Measurements from ENCODE around the gene RAB11FIP3. TPM values are rescaled to one million over a fixed set of nuclear protein-coding genes. Genes with fewer than 3 reads are reported as not detected.
"Not testable (repeated sequence)": the region's sequence is repeated elsewhere in the genome, so short reads cannot be mapped to it uniquely, and the experiment has no call there.

The RAB11FIP3 gene
- polyA plus RNA-seq, 1 of the 3 experiments (the other 2 are of a cell fraction): 24.8 TPM

DNA sequence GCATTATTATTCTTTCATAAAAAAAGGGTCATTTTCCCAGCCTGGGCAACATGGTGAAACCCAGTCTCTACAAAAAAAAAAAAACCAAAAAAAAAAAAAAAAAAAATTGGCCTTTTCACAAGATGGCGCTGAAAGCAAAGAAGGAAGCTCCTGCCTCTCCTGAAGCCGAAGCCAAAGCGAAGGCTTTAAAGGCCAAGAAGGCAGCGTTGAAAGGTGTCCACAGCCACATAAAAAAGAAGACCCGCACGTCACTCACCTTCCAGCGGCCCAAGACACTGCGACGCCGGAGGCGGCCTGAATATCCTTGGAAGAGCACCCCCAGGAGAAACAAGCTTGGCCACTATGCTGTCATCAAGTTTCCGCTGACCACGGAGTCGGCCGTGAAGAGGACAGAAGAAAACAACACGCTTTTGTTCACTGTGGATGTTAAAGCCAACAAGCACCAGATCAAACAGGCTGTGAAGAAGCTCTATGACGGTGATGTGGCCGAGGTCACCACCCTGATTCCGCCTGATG is 38.8 kb upstream of the RAB11FIP3 start:
- H3K9ac ChIP-seq: no peak overlapping the region
- no peaks in the 10 kb centered on the region for H3K79me2 ChIP-seq (ENCODE audit: insufficient read depth)
- H3K27ac ChIP-seq (ENCODE audit: low read depth in 2 of 2, low read length in 1 of 2): no peak overlapping the region
- H3K36me3 ChIP-seq (replicated peaks in 1 of 2; ENCODE audit: control insufficient read depth in 1 of 2, insufficient read depth in 2 of 2, low read length in 1 of 2): no peaks in the 10 kb centered on the region
- H3K4me3 ChIP-seq (ENCODE audit: low read depth in 2 of 2, low read length in 1 of 2): no peak overlapping the region
- peak; percentile 45 for TF ChIP-seq RAD21 (IDR thresholded peaks at IDR 0.05; ENCODE audit: low read length)
- TF ChIP-seq, protein P1, sequence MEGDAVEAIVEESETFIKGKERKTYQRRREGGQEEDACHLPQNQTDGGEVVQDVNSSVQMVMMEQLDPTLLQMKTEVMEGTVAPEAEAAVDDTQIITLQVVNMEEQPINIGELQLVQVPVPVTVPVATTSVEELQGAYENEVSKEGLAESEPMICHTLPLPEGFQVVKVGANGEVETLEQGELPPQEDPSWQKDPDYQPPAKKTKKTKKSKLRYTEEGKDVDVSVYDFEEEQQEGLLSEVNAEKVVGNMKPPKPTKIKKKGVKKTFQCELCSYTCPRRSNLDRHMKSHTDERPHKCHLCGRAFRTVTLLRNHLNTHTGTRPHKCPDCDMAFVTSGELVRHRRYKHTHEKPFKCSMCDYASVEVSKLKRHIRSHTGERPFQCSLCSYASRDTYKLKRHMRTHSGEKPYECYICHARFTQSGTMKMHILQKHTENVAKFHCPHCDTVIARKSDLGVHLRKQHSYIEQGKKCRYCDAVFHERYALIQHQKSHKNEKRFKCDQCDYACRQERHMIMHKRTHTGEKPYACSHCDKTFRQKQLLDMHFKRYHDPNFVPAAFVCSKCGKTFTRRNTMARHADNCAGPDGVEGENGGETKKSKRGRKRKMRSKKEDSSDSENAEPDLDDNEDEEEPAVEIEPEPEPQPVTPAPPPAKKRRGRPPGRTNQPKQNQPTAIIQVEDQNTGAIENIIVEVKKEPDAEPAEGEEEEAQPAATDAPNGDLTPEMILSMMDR (IDR thresholded peaks at IDR 0.05): peak; percentile 35
- no peak for TF ChIP-seq TEAD4 (IDR thresholded peaks at IDR 0.05; ENCODE audit: borderline replicate concordance, insufficient read depth)
- TF ChIP-seq, protein P2, sequence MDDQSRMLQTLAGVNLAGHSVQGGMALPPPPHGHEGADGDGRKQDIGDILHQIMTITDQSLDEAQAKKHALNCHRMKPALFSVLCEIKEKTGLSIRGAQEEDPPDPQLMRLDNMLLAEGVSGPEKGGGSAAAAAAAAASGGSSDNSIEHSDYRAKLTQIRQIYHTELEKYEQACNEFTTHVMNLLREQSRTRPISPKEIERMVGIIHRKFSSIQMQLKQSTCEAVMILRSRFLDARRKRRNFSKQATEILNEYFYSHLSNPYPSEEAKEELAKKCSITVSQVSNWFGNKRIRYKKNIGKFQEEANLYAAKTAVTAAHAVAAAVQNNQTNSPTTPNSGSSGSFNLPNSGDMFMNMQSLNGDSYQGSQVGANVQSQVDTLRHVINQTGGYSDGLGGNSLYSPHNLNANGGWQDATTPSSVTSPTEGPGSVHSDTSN (IDR thresholded peaks at IDR 0.05): no peak
- no peaks in the 10 kb centered on the region for H3K27me3 ChIP-seq (ENCODE audit: insufficient read depth)
- H3K9me3 ChIP-seq: no peaks in the 10 kb centered on the region
- peaks cover 4% of the 10 kb centered on the region for H3F3A ChIP-seq (replicated peaks; ENCODE audit: insufficient read depth)
- no peak for DNase-seq
- CTCF ChIA-PET: interaction anchor here (0.6 to 1.9 kb wide), 6 partner anchors 11 to 269 kb away, joined by 3 to 5 read pairs (median 4); no protein-coding TSS in a partner anchor
- H3K9me2 ChIP-seq: no peaks in the 10 kb centered on the region
- peaks cover 0 to 5% of the 10 kb centered on the region in 2 experiments; a peak in 1 of 4 replicates for H3K4me1 ChIP-seq (ENCODE audit: control insufficient read depth in 1 of 2, insufficient read depth in 2 of 2, low read depth in 1 of 2, low read length in 1 of 2)
- no peak overlapping the region for H2AFZ ChIP-seq (ENCODE audit: low read depth)
- 94% methylated on average over 19 of the region's 19 CpGs for WGBS (ENCODE audit: low lambda C conversion rate)
- POLR2A ChIA-PET: no interaction called here
- H4K20me1 ChIP-seq (ENCODE audit: insufficient read depth): no peaks in the 10 kb centered on the region
- H3K4me2 ChIP-seq: no peak overlapping the region

DNA sequence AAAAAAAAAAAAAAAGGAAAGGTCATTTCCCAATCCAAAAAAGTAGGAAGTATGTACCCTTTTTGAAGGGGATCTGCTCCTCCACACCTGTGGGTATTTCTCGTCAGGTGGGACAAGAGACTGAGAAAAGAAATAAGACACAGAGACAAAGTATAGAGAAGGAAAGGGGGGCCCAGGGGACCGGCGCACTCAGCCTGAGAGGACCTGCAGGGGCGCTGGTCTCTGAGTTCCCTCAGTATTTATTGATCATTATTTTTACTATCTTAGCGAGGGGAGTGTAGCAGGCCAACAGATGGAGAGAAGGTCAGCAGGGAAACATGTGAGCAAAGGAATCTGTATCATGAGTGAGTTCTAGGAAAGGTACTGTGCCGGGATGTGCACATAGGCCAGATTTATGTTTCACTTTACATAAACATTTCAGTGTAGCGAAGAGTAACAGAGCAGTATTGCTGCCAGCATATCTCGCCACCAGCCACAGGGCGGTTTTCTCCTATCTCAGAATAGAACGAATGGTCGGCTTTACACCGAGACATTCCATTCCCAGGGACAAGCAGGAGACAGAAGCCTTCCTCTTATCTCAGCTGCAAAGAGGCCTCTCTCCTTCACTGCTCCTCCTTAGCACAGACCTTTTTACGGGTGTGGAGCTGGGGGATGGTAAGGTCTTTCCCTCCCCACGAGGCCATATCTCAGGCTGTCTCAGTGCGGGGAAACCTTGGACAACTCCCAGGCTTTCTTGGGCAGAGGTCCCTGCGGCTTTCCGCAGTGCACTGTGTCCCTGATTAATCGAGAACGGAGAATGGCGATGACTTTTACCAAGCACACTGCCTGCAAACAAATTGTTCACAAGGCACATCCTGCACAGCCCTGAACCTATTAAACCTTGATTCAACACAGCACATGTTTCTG is 37.4 kb upstream of the RAB11FIP3 start:
- DNase-seq; POLR2A ChIA-PET; H2AFZ ChIP-seq (ENCODE audit: low read depth); H3F3A ChIP-seq (replicated peaks; ENCODE audit: insufficient read depth); H3K27me3 ChIP-seq (ENCODE audit: insufficient read depth); H3K79me2 ChIP-seq (ENCODE audit: insufficient read depth); H3K36me3 ChIP-seq (replicated peaks in 1 of 2; ENCODE audit: control insufficient read depth in 1 of 2, insufficient read depth in 2 of 2, low read length in 1 of 2); H3K9me3 ChIP-seq; H3K27ac ChIP-seq (ENCODE audit: low read depth in 2 of 2, low read length in 1 of 2); H3K4me2 ChIP-seq; H3K9ac ChIP-seq; H3K4me3 ChIP-seq (ENCODE audit: low read depth in 2 of 2, low read length in 1 of 2); H3K4me1 ChIP-seq (ENCODE audit: control insufficient read depth in 1 of 2, insufficient read depth in 2 of 2, low read depth in 1 of 2, low read length in 1 of 2); H3K9me2 ChIP-seq; H4K20me1 ChIP-seq (ENCODE audit: insufficient read depth): not testable (repeated sequence)
- CTCF ChIA-PET: interaction anchor here (0.6 to 1.9 kb wide), 3 partner anchors 99 to 286 kb away, joined by 3 to 5 read pairs (median 4); no protein-coding TSS in a partner anchor
- WGBS (ENCODE audit: low lambda C conversion rate): 90% methylated on average over 20 of the region's 20 CpGs

DNA sequence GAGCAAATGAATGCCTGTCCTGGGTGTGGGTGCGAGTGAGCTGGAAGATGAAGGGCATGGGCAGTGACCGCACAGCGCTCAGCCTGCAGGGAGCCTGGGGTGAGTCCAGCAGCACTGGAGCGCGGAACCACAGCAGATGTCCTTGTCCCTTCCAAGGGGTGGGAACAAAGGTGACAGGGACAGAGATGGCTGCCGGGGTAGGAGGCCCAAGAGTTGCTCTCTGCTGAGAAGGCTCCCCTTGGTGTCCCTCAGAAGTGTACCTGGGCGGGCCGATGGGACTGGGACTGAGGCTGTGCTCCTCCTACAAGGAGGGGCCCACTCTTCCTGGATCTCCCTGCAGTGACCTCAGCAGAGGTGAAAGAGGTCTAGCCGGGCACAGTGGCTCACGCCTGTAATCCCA is 36.1 kb upstream of the RAB11FIP3 start:
- POLR2A ChIA-PET: no interaction called here
- no peaks in the 10 kb centered on the region for H3K36me3 ChIP-seq (replicated peaks in 1 of 2; ENCODE audit: control insufficient read depth in 1 of 2, insufficient read depth in 2 of 2, low read length in 1 of 2)

More for the DNA sequence above, 36.1 kb upstream of the RAB11FIP3 start:
- H3K9me2 ChIP-seq: no peaks in the 10 kb centered on the region
- H3K4me3 ChIP-seq (ENCODE audit: low read depth in 2 of 2, low read length in 1 of 2): no peak overlapping the region
- no peak for TF ChIP-seq GABPA (IDR thresholded peaks at IDR 0.05; ENCODE audit: low read depth)
- no peak for TF ChIP-seq TEAD4 (IDR thresholded peaks at IDR 0.05; ENCODE audit: borderline replicate concordance, insufficient read depth)
- no peak for TF ChIP-seq SMC3 (IDR thresholded peaks at IDR 0.05; ENCODE audit: low read depth, low read length)
- TF ChIP-seq EP300 (IDR thresholded peaks at IDR 0.05; ENCODE audit: borderline replicate concordance in 1 of 2, low read depth in 1 of 2, low read length in 1 of 2): no peak
- H3K27ac ChIP-seq (ENCODE audit: low read depth in 2 of 2, low read length in 1 of 2): no peak overlapping the region
- H4K20me1 ChIP-seq (ENCODE audit: insufficient read depth): no peaks in the 10 kb centered on the region
- no peak overlapping the region for H3K4me2 ChIP-seq
- peaks cover 4% of the 10 kb centered on the region for H3F3A ChIP-seq (replicated peaks; ENCODE audit: insufficient read depth)
- H3K9me3 ChIP-seq: no peaks in the 10 kb centered on the region
- no peak overlapping the region for H2AFZ ChIP-seq (ENCODE audit: low read depth)
- H3K4me1 ChIP-seq (ENCODE audit: control insufficient read depth in 1 of 2, insufficient read depth in 2 of 2, low read depth in 1 of 2, low read length in 1 of 2): no peaks in the 10 kb centered on the region
- DNase-seq: no peak
- no peak overlapping the region for H3K9ac ChIP-seq
- no peaks in the 10 kb centered on the region for H3K27me3 ChIP-seq (ENCODE audit: insufficient read depth)
- CTCF ChIA-PET: no interaction called here
- 77% methylated on average over 10 of the region's 10 CpGs for WGBS (ENCODE audit: low lambda C conversion rate)
- H3K79me2 ChIP-seq (ENCODE audit: insufficient read depth): no peaks in the 10 kb centered on the region
